HTR-8/SVneo (cell line): Measurements from ENCODE around the gene SH3RF3.

Source experiments
- DNase-seq: peaks from one replicate; pipeline ENCODE4 v3.0.0; 2011; ENCODE audit warnings: low spot score, mixed read lengths; ENCODE audit not compliant: insufficient read length
- FAIRE-seq: peaks from 2 replicates; lab custom pipeline; 2011; peaks lifted over from hg19 to GRCh38; lab: Jason Lieb, UNC

Gene SH3RF3

GRCh38 chr2:109230941-109231420, 102.0 kb downstream of the SH3RF3 start:
- DNase-seq, result no peak
- no peak for FAIRE-seq

GRCh38 chr2:109231428-109231827, 102.4 kb downstream of the SH3RF3 start:
- FAIRE-seq, result no peak
- no peak for DNase-seq

GRCh38 chr2:109231996-109232705, 103.1 kb downstream of the SH3RF3 start:
- FAIRE-seq (no peak), DNase-seq (no peak)

GRCh38 chr2:109232909-109233308, 103.9 kb downstream of the SH3RF3 start:
- DNase-seq (no peak), FAIRE-seq (no peak)

- FAIRE-seq, result no peak
These were observed 104.6 kb downstream of the SH3RF3 start for GRCh38 chr2:109233643-109234042.

GRCh38 chr2:109234355-109234754, 105.3 kb downstream of the SH3RF3 start:
- no peak for FAIRE-seq
- DNase-seq, result no peak

More at GRCh38 chr2:109233643-109234042, 104.6 kb downstream of the SH3RF3 start:
- no peak for DNase-seq

GRCh38 chr2:109236147-109236546, 107.1 kb downstream of the SH3RF3 start:
- DNase-seq (no peak), FAIRE-seq (no peak)

GRCh38 chr2:109237792-109238191, 108.8 kb downstream of the SH3RF3 start:
- no peak for FAIRE-seq
- no peak for DNase-seq

GRCh38 chr2:109238580-109238979, 109.6 kb downstream of the SH3RF3 start:
- DNase-seq (peak; percentile 78), FAIRE-seq (peak; percentile 23)

- FAIRE-seq, result peak; percentile 83
- peak; percentile 79 for DNase-seq
These were observed 110.7 kb downstream of the SH3RF3 start for GRCh38 chr2:109239720-109240119.

GRCh38 chr2:109242210-109242653, 113.2 kb downstream of the SH3RF3 start:
- FAIRE-seq, result no peak

GRCh38 chr2:109242654-109243331, 113.8 kb downstream of the SH3RF3 start:
- DNase-seq, result peak; percentile 49
- FAIRE-seq, result peak; percentile 71

More at GRCh38 chr2:109242210-109242653, 113.2 kb downstream of the SH3RF3 start:
- DNase-seq, result no peak

GRCh38 chr2:109243526-109244303, 114.7 kb downstream of the SH3RF3 start:
- DNase-seq, result no peak
- FAIRE-seq, result no peak

GRCh38 chr2:109244304-109244582, 115.2 kb downstream of the SH3RF3 start:
- DNase-seq, result no peak
- FAIRE-seq, result no peak

- no peak for FAIRE-seq
These were observed 115.9 kb downstream of the SH3RF3 start for GRCh38 chr2:109244750-109245382.

GRCh38 chr2:109246176-109246575, 117.2 kb downstream of the SH3RF3 start:
- FAIRE-seq, result no peak
- DNase-seq, result no peak

More at GRCh38 chr2:109244750-109245382, 115.9 kb downstream of the SH3RF3 start:
- no peak for DNase-seq

GRCh38 chr2:109246616-109247015, 117.6 kb downstream of the SH3RF3 start:
- FAIRE-seq (no peak), DNase-seq (no peak)

- no peak for FAIRE-seq
- no peak for DNase-seq
These were observed 118.3 kb downstream of the SH3RF3 start for GRCh38 chr2:109247340-109247739.

GRCh38 chr2:109247812-109248211, 118.8 kb downstream of the SH3RF3 start:
- no peak for DNase-seq
- FAIRE-seq, result no peak

- no peak for FAIRE-seq
These were observed 119.6 kb downstream of the SH3RF3 start for GRCh38 chr2:109248590-109248989.

More at GRCh38 chr2:109248590-109248989, 119.6 kb downstream of the SH3RF3 start:
- no peak for DNase-seq
